CD4-positive, alpha-beta T cell treated with Interleukin-21 for 1 hour (primary cell): ENCODE results near the gene CISH.

ENCODE experiments used
- DNase-seq: peaks from one replicate; pipeline ENCODE4 v3.0.0-alpha.2; 2020

CISH gene

DNA sequence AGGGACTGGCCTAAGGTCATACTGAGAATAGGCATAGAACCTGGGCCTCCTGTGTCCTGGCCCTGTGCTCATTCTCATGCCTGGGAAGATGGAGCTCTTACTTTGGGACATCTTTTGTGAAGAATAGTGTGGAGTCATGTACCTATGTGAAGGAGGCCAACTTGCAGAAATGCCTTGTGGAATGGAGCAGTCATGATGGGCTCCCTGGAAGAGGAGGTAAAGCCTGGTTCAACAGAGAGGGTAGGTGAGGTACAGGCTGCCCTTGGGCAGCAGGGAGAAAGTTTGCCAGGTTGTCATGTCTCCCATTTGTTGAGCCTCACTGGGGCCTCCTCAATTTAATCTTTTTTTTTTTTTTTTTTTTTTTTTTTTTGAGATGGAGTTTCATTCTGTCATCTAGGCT, 23.5 kb upstream of the CISH start:
- no peak for DNase-seq

DNA sequence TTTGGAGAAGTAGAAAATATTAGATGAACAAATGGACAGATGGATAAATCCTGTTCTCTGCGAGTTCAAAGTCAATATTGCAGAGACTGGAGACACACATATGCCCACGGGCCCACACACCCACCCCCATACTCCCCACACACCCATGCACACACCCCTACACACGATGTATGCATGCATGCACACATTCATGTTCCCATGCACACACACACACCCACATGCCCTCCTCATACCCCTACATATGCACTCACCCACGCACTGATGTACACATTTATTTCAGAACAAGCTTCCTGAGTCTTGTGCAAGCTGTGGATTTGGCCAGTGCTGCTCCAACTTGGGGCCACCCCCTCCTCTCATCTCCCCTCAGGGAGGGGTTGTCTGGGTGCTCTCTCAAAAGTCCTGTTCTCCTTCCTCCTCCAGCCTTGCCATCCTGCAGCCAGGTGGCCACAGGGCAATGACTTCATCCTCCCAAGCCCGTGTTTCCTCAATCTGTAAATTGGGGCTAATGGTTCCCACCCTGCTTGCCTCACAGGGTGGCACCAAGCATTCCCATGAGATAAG, 21.7 kb upstream of the CISH start:
- DNase-seq = no peak

DNA sequence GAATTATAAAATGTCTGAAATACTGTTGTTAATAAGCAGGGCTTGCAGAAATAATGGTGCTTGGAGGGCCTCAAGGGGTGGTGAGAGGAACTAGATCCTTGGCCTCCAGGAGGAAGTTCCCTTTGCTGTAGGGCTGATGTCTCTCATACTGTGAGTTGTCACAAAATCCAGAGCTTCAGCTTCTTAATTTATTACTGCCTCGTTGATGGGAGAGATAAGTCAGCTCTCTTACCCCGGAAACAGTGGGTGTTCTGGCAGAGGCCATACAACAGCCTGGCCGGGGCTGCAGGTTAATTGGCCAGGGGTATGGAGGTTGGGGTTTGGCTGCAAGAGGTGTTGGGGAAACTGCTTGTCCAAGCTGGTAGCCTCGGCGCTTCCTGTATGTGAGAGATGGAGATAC, 20.9 kb upstream of the CISH start:
- no peak for DNase-seq

DNA sequence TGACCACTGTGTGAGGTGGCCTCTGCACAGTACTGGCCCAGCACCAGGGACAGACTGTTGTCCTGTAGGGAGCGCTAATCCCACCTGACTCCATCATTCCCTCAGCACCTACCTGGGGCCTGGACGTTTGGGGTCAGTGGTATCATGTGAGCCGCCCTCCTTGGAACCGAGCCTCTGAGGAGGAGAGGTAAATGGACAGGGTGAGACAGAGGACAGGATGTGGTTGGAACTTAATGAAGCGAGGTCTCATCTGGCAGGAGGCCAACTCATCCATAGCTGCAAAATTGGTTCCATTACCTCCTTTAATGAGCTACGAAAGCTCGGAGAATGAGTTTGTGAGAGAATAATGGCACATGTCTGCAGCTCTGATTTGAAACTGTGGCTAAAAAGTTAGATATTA, 19.3 kb upstream of the CISH start:
- DNase-seq = no peak

DNA sequence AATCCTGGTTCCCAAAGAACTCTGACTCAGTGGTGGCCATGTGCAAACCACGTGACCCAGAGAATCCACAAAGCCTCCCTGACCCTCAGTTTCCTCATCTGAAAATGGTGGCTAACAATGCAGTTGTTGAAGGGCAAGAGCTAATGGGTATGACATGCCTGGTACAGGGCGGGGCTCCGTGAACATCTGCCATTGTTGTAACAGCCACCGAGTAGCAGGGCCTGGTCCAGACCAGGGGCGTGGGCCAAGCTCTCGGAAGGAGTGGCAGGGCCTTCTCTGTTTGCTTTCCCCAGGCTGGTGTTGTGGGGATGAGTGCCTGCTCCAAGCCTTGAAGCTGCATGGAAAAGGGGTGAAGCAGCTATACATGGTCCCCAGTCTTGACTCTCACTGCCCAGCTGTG, 18.8 kb upstream of the CISH start:
- no peak for DNase-seq

DNA sequence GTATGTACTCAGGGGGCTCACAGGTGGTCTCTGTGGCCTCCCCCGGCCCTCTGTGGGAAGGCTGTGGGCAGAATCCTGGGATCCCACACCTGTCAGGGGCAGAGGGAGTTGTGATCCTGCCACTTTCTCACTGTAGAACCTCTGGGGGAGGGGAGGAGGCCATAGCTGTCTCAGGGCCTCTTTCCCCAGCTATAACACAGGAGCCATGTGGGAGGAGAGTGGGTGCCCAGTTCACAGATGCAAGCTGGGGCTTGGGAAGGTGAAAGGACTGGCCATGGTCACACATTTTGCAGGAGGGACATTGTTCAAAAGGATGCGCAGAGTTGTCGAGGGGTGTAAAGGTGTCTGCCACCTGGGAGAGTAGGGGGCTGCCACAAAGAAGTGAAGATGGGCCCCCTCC, 17.0 kb upstream of the CISH start:
- DNase-seq = no peak

DNA sequence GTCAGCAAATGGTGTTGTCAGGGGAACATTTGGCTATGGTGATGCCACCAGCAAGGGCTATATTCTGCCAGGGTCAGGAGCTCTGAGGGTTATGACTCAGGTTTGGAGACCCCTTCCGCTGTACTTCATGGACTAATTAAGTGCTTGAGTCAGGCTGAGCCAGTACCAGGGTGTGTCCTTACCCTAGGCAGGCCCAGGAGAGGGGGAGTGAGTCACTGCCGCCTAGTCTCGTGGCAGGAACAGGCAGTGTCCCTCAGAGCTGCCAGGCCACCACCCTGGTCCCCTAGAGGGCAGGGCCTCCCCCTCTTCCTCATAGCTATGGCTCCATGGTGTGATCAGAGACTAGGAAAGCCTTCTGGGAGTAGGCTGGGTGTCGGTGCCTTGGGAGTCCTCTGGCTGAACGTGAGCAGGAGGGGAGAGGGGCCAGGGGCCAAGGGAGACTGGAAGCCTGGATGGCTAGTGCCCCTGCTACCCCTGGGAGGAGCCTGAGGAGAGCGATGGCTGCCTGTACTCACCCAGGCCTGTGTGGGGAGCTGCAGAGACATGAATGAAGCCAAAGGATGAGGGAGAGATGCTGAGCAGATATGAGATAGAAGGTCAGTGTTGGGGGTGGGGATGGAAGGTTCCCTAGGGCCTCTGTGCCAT, 16.0 kb upstream of the CISH start:
- no peak for DNase-seq

DNA sequence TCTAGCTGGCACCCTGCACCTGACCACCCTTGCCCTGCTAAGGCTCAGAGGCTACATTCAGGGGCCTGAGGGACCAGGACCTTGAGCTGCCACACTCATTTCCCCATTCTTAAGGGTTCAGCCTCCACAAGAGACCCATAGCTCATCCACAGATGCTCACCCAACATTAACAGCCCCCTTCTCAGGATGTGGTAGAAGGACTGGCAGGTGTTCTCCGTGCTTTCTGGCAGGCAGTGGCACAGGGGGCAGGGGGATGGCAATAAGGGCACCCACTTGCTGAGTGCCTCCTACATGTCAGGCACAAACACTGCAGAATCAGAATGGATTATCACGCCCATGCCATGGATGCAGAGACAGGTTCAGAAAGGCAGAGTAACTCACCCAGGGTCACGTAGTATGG, 14.8 kb upstream of the CISH start:
- no peak for DNase-seq

DNA sequence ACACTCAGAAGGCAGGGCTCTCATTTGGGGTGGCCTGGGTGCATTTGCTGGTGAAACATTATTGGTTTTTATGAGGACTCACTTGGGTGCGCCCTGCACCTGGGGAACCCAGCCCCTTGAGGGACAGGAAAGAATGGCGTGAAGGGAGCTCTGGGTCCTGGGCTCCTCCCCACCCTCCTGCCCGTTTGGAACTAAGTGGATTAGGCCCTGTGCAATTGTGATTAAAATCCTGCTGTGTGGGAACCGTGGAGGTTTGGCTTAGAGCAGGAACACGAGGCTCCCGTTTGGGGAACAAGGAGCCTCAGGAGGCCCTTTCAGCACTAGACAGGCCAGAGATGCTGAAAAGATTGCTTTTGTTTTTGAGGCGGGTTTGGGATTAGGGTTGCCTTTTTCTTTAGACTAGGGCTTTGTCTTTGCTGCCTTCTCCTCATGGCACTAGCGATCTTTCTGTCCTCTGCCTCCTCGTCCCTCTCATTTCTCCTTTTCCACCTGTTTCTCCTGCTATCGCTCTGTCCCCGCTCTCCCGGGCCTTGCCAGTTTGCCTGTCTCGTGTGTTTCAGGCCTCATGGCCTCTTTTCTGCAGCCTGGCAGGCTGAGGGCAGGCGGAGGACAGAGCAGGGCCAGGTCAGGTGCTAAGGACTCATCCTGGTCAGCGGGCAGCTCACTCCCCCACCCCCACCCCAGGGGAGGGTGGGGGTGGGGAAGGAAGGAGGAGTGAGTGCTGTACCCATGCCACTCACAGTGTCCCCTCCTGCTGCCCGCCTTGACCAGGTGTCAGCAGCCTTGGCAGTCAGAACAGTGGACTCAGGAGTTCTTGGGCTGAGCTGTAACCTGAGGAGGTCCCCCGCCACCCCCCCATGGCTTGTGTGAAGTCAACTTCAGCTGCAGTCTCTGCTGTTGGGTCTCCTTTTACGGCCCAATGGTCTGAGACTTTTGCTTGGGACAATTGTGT, 13.9 kb upstream of the CISH start:
- no peak for DNase-seq

DNA sequence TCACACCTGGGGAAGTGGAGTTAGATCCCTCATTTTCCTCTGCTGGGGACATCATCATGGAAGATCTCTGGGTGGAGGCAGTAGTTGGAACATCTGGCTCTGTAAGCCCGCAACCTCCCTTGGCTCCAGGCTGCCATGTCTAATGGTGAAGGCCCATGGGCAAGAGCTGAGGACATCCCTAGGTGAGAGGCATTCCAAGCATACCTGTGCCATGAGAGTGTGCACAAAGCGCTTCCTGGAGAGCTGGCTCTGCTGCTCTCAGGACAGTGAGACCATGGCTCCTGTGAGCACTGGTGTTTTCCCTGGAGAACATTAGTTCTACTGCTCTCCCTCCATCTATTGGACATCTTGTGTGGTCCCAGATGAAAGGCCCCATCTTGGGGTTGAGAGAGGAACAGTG, 13.1 kb upstream of the CISH start:
- no peak for DNase-seq

DNA sequence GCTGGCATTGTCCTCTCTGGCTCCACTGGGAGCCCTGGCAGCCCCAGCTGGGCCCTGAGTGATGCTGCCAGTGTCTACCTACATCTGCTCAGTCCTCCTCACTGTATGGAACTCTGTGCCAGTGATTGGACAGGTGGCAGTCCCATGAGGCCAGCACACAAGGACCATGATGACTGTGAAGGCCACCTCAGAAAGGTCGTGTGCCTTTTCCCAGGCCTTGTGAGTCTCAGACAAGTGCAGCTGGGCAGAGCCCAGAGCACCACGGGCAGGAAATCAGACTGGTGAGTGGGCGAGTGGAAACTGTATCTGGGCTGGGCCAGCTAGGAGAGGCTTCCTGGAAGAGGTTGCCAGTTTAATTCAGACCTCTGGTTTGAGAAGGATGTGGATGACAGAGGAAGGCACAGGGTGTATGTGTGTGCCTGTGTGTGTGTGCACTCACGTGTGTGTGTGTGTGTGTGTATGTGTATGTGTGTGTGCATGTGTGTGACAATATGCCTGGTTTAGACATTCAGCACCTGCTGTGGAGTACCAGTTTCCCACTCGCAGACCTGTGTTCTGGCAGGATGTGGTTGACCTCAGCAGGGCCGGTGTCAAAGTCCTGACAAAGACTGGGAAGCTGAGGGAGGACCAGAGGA, 12.4 kb upstream of the CISH start:
- peak; percentile 61 for DNase-seq

DNA sequence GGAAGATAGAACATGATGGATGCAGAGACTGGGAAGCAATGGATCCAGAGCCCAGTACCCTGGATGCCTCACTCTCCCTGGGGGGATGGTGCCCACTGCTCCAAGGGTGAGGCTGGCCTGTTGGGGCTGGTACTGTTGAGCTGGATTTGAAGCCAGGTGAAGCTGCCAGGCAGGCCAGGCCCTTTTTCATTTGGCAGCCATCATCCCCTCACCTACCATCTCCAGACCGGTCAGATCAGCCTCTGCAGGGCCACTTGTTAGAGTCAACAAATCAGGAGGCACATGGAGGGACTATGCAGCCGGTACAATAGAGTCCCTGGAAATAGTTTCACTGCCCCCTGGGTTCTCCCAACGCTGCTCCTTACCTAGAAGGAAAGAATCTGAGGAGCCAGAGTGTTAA, 11.3 kb upstream of the CISH start:
- no peak for DNase-seq

DNA sequence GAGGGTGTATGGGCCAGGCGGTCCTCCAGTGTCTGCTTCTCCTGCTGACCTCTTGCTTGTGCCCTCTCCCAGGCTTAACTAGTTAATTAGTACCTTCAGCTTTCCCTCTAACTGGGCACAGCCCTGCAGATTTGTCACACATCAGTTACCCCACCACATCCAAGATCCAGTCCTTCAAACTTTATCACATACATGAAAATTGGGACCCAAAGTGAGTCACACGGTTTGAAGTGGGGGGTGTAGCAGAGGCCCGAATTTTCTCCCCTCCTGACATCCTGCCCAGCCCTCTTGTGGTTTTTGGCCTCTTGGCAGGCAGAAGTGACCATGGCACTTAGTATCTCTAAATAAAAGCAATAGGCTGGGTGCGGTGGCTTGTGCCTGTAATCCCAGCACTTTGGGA, 9.2 kb upstream of the CISH start:
- DNase-seq = no peak

DNA sequence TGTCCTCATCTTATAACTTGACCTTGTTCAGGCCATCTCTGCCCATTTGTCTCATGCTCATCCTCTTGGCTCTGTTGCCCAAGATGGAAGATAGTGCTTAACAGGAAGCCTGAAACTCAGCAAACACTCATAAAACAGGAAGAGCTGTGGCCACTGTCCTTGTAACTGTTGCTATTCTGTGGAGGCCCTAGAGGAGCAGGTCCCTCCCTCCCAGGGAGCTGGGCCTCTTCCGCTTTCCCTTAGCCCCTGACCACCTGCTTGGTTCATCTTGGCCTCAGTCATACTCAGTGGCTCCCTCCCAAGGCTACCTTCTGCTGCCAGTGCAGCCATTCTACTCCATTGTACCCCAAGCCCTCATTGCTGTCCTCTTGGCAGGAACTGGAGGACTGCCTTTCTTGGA, 8.8 kb upstream of the CISH start:
- no peak for DNase-seq

DNA sequence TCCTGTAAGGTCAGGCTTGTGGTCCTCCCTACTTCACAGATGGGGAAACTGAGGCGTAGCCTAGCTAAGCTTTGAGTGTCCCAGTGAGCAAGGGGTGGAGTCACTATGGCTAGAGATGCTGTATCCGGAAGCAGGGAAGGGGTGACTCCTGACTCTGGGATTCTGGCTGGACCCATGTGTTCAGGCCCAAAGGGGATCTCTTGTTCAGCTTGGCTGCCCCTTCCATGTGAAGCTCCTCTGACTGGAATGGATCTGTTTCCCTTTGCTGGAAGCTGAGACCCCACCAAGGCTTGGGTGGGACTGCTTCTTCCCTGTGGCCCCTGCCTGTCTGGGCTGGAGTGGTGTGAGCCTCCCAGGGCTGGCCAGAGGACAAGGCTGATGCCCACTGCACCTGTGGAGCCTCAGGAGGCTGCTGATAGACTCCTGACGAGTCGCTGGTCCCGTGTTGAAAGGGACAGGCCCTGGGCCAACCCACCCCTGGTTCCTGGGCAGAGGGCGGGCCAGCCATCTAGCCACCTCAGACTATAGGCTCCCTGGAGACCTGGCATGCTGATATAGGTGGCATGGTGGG, 6.4 kb upstream of the CISH start:
- no peak for DNase-seq

DNA sequence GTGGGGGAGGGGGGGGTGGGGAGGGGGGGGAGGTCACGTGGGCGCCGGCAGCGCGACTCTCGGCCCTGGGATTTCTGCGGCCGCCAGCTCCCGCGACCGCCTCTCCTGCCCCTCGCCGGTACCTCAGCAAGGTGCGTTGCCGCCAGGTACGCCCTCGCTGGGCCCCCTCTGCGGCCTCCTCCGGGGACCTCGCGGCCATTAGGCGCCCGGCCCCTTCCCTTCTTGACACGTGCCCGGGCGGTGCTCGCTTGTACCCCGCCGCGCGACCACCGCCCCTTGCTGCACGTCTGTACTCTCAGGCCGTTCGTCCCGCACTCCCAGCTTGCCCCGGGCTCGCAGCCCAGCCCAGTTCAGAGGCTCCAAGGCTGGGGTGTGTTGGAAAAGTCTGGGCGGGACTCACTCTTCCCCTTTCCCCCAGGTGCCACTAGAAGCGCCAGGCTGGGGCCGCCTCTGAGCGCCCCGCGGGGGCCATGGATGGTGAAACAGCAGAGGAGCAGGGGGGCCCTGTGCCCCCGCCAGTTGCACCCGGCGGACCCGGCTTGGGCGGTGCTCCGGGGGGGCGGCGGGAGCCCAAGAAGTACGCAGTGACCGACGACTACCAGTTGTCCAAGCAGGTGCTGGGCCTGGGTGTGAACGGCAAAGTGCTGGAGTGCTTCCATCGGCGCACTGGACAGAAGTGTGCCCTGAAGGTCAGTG, 5.7 kb upstream of the CISH start, which contains the start of gene MAPKAPK3:
MAPKAPK3 (plus strand) TSS at position 56 of the 696 bp plus-strand sequence; CDS start at position 471, 415 bp downstream.
- DNase-seq = peak; percentile 40

DNA sequence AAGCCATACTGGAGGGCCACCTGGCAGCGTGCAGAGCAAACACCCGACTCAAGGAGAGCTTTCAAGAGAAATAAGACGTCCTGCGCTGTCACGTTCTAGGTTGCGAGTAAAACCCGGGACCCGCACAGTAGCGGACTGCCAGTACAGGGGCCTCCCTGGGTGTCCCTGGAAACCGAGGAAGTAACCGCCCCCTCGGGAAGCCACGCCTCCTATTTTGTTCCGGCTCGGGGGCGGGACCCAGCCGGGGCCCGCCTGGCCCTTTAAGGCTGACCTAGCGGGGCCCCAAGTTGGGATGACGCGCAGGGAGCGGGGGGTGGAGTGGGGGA, 5.2 kb upstream of the CISH start:
- DNase-seq = peak; percentile 96

DNA sequence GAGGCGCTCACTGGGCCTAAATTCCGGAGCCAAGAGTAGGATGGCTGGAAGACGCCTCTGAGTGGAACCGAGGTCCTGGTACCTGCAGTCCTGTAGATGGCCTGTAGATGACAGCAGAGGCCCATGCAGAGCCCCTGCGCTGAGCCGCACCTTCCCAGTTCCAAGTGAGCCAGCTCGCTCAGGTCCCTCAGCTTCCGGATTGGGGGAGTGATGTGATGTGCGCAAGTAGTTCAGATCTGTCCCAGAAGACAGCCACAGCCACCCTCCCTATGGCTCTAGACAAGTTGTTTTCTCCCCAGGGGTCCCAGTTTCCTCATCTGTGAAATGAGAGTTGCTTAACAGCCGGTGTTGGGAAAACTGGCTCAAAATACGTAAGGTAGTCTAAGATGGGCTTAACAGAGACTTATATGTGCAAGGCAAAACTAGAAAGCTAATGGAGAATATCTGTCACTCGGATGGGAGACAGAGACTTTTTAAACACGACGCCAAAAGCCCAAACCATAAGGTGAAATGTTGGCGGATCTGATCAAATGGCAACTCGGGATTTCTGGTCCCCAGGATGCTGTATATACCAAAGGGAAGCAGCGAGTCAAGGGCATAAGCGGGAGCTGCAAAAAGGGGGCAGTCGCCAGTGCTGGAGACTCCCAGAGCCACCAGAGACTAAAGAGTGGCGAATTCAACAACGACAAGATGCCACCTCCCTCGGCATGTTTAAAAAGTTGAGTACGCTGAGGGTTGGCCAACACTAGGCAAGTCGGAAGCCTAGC, 4.6 kb upstream of the CISH start:
- DNase-seq = peak; percentile 86

DNA sequence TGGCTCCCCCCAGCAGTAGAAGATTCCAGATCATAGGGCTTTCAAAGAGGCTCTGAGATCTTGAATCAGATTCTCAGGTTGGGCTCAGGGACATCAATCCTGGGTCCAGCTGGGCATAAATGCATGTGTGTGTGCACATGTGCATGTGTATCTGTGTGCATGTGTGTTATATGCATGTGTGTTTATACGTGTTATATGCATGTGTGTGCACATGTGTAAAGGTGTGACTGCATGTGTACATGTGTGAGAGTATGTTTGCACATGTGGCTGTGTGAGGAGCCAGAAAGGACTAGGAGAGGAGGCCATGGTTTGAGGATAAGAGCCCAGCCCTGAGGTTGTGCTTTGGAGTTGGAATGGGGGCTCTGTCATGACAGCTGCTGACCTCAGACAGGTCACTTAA, 3.6 kb upstream of the CISH start:
- DNase-seq = no peak

DNA sequence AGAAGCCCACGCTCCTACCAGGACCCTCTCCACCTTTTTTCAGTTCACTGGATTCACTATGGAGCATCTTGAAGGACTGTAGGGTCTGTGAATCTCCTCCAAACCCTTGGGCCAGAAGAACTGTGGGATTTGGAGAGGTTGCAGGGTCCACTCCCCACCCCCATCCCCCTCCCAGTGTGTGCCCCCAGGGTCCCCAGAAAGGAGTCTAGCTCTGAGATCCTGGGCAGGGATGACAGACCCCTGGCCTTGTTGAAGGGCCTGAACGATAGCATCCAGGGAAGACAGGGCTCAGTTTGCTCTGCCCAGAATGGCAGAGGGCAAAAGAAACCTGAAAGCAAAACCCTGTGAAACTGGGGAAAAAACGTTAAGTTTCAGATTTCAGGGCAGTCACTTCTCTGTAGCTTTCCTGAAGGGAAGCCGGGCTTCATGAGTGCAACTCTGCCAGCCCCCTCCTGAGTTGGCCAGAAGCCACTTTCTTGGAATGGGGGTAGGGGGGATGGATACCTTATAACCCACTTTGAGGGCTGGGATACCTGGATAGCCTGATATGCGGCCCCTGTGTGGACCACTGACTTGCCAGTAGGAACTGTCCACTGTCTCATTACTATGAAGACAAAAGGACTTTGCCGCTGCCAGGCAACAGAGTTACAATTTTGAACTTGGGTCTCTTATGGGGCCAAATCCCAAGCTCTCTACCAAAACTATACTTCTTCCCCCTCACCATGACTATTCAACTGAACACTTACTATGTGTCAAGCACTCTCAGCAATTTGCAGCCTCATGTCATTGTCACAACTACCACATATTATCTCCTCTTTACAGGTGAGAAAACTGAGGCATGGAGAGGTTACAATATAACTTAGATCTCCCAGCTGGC, 1.6 kb upstream of the CISH start:
- DNase-seq = no peak
